Raji (cell line): ENCODE results near the gene SLITRK5.

Experiments used
- POLR2A ChIP-seq: IDR thresholded peaks from 2 replicates; pipeline ENCODE4 v1.6.1; 2011; ENCODE audit warnings: low read depth, low read length, control low read depth; ENCODE audit not compliant: insufficient read depth

The SLITRK5 gene, protein sequence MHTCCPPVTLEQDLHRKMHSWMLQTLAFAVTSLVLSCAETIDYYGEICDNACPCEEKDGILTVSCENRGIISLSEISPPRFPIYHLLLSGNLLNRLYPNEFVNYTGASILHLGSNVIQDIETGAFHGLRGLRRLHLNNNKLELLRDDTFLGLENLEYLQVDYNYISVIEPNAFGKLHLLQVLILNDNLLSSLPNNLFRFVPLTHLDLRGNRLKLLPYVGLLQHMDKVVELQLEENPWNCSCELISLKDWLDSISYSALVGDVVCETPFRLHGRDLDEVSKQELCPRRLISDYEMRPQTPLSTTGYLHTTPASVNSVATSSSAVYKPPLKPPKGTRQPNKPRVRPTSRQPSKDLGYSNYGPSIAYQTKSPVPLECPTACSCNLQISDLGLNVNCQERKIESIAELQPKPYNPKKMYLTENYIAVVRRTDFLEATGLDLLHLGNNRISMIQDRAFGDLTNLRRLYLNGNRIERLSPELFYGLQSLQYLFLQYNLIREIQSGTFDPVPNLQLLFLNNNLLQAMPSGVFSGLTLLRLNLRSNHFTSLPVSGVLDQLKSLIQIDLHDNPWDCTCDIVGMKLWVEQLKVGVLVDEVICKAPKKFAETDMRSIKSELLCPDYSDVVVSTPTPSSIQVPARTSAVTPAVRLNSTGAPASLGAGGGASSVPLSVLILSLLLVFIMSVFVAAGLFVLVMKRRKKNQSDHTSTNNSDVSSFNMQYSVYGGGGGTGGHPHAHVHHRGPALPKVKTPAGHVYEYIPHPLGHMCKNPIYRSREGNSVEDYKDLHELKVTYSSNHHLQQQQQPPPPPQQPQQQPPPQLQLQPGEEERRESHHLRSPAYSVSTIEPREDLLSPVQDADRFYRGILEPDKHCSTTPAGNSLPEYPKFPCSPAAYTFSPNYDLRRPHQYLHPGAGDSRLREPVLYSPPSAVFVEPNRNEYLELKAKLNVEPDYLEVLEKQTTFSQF

DNA sequence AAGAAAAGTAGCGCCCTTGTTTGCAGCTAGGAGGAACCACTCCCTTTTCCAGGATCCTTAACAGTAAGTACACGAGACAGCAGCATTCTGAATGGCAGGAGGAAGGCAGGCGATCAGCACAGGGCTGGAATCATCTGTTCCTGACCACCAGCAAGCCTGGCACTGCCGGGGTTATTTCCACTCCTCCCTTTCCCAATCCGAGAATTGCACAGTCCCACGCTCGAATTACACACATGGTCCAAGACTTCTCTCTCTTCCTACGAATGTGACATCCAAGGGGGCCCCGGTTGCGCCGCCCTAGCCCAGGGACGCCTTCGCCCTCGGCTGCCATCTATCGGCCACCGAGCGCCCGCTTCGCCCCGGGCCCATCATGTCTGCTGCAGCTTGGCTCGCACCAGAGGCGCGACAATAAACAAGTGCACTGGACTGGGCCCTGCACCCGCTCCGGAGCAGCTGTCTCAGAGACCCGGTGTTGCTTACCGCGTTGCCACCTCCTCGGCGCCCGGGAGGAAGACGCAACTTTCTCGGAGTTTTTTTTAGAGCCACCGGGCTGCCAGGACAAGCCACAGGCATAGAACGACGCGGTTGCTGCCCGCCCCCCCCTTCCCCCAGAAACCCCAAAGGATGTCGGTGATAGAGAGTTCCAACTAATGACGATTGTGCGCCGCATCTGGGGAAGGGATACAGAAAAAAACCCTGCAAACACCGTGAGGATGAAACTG is at the start of gene SLITRK5:
Gene SLITRK5 (plus strand): TSS at position 341 of the 722 bp plus-strand sequence. CDS start 4,018 bp downstream, outside the sequence.
- no peak for TF ChIP-seq POLR2A

DNA sequence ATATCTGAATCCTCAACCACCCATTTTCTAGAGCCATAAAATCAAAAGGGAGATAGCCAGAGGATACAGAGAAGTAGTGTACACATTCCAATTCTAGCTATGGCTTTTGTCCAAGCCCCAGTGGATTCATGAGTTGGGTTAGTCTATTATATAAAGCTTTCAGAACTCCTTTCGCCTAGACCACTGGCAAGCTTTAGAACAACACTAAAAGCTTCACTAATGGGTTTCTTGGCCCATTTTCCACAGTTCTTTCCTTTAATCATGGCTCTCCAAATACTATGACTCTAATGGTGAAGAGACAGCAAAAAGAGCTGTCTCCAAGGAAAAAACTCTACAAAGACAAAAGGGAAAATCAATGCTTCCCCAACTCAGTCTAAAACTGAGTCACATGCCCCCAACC is 48.2 kb upstream of the SLITRK5 start:
- no peak for TF ChIP-seq POLR2A

GRCh38 chr13:87656306-87656705 is 14.9 kb upstream of the SLITRK5 start:
- no peak for TF ChIP-seq POLR2A

DNA sequence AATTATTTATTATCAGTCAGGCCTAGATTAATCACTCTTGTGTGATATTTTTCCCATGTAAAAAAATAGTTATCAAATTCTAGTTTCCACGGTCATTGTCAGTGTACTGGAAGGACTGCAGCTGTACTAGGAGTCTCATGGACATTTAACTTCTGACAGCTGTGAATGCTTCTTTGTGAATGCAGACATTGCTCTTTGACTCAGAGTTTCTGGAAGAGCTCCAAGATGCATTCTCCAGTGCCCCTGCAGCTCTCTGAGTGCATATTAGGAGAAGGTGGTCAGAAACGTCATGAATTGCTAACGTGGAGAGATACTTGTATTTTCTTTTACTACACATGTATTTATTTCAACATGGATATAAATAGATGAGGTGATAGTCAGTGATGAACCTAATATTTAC is 9.7 kb upstream of the SLITRK5 start:
- no peak for TF ChIP-seq POLR2A

DNA sequence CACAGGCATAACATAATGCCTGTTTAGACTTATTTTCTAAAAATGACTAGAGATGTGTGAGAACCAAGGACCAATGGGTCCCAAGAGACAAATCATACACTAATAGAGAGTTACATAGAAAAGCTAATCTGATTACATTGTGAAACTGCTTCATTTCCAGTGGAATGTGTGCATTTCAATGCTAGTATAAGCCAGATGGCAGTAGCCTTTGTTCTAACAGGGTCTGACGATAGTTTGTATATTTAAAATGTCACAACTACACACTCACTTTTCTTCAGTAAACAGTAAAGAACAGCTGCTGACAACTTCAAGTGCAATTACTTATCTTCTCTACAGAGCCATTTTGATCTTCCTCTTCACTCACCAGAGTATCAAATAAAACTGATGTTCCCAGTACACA is 4.3 kb upstream of the SLITRK5 start:
- no peak for TF ChIP-seq POLR2A

DNA sequence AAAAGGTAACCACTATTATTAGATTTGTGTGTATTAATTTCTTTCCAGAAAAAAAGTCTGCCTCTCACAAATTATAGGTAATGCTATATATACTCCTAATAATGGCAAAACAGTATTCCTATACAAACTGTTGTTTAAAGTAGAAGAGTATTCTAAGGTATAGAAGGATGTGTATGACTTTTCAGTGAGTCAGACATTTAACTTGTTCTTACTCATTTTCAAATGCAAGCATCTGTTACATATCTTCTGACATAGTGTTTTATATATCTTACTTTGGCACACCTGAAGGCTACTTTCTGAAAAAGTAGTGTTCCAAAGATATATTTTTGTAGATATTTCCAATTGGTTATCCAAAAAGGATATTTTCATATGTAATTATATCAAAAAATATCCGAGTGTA is 3.5 kb upstream of the SLITRK5 start:
- no peak for TF ChIP-seq POLR2A

GRCh38 chr13:87669379-87669978 is 1.7 kb upstream of the SLITRK5 start:
- TF ChIP-seq POLR2A: no peak

- TF ChIP-seq POLR2A: no peak
Measured at GRCh38 chr13:87671753-87672605, 808 bp downstream of the SLITRK5 start.

- no peak for TF ChIP-seq POLR2A
Measured at GRCh38 chr13:87674247-87674738, 3.1 kb downstream of the SLITRK5 start.

DNA sequence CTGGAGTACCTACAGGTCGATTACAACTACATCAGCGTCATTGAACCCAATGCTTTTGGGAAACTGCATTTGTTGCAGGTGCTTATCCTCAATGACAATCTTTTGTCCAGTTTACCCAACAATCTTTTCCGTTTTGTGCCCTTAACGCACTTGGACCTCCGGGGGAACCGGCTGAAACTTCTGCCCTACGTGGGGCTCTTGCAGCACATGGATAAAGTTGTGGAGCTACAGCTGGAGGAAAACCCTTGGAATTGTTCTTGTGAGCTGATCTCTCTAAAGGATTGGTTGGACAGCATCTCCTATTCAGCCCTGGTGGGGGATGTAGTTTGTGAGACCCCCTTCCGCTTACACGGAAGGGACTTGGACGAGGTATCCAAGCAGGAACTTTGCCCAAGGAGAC is 4.7 kb downstream of the SLITRK5 start:
- no peak for TF ChIP-seq POLR2A

- no peak for TF ChIP-seq POLR2A
Measured at GRCh38 chr13:87676254-87677042, 5.3 kb downstream of the SLITRK5 start.

- no peak for TF ChIP-seq POLR2A
Measured at GRCh38 chr13:87677043-87677495, 5.9 kb downstream of the SLITRK5 start.
